Lower leg skin (tissue), 4 donors: Measurements from ENCODE around the gene WDR73. TPM values are rescaled to one million over a fixed set of nuclear protein-coding genes. Genes with fewer than 3 reads are reported as not detected.

Source experiments
- DNase-seq, 2 donors: peaks; one replicate each; pipeline ENCODE4 v3.0.0-alpha.2; 2019; ENCODE audit warnings: low spot score in 2 of 2
- H3K4me3 ChIP-seq: fragments of 200-600 bp; sonication (generic); 2 replicates; pipeline ENCODE4 v1.5.1; 2017; ENCODE audit warnings: mild to moderate bottlenecking, low read depth; ENCODE audit not compliant: poor library complexity, severe bottlenecking
- CTCF ChIP-seq, 3 donors: fragments of 450-650 bp; IDR thresholded peaks; one replicate each; pipeline ENCODE4 v1.5.1; 2016; ENCODE audit warnings: antibody characterized with exemption in 3 of 3, mild to moderate bottlenecking in 3 of 3, moderate library complexity in 2 of 3
- POLR2A ChIP-seq, 2 donors: fragments of 450-650 bp; IDR thresholded peaks; one replicate each; pipeline ENCODE4 v1.6.1; 2016 to 2017; ENCODE audit warnings: antibody characterized with exemption in 2 of 2, mild to moderate bottlenecking in 1 of 2, moderate library complexity in 1 of 2
- WGBS, 2 donors: methylation state at CpG; one replicate each; pipeline ENCODE4 v1.1.5; 2018; 5-methylcytosine and 5-hydroxymethylcytosine counted together
- intact Hi-C: fragments of 100-400 bp; cut with DNase I; formaldehyde crosslinking; loops from one replicate; pipeline ENCODE4 v1.15.0; 2023; ENCODE audit warnings: low total_unique reads
- total RNA-seq, 4 donors: library from RNA; depleted of rRNA; stranded (reverse); fragments of >200 nt; gene quantifications; one replicate each; pipeline ENCODE4 v1.1.0, GENCODE V29; 2016

The WDR73 gene
- total RNA-seq, 4 donors from 2014 or later: 10.0 to 26.5 (median 18.9) TPM

- 7 to 16% methylated on average over 6 of the region's 6 CpGs for WGBS, 2 donors
- TF ChIP-seq POLR2A (IDR thresholded peaks at IDR 0.05) (no peak), CTCF (IDR thresholded peaks at IDR 0.05) (no peak)
- intact Hi-C loops: no loop called here
These were observed 52.6 kb downstream of the WDR73 start for GRCh38 chr15:84601555-84601838.

GRCh38 chr15:84600687-84601554 is 53.2 kb downstream of the WDR73 start, which contains the start of gene ZSCAN2:
Gene ZSCAN2, plus strand, starts transcription at chr15:84601009. Its CDS starts 2,919 bp downstream, at chr15:84603928.
- TF ChIP-seq CTCF (IDR thresholded peaks at IDR 0.05) (no peak), POLR2A (IDR thresholded peaks at IDR 0.05) (no peak)
- peak within 1 kb of the TSS; percentile 72 for H3K4me3 ChIP-seq
- WGBS, 2 donors: 0 to 1% methylated on average over 25 to 38 of the region's 68 CpGs
- peak; percentile 95 to 99 for DNase-seq
- intact Hi-C loops: no loop called here

More at GRCh38 chr15:84601555-84601838, 52.6 kb downstream of the WDR73 start:
- H3K4me3 ChIP-seq: peak overlapping the region; percentile 72
- no peak for DNase-seq

- peak overlapping the region; percentile 72 for H3K4me3 ChIP-seq
- WGBS, 2 donors: 1% methylated on average over 20 of the region's 20 CpGs
- intact Hi-C loops: no loop called here
- TF ChIP-seq CTCF (IDR thresholded peaks at IDR 0.05): no peak
- TF ChIP-seq POLR2A (IDR thresholded peaks at IDR 0.05): no peak
- peak; percentile 91 to 98 for DNase-seq
These were observed 53.8 kb downstream of the WDR73 start for GRCh38 chr15:84600331-84600686.

DNA sequence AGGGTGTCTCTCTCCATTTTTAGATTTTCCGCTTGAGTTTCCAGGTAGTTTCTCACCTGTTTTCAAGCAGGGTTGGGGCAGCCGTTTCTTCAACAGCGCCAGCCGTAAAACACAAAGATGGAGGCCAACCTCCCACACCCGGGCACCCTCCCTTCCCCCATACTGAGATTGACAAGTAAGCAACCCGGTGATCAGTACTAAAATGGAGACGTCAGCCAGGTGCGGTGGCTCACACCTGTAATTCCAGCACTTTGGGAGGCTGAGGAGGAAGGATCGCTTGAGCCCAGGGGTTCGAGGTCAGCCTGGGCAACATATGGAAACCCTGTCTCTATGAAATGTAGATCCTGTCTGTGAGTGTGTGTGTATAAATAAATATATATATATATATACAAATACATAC is 54.2 kb downstream of the WDR73 start:
- intact Hi-C loops: no loop called here
- TF ChIP-seq POLR2A (IDR thresholded peaks at IDR 0.05) (no peak), CTCF (IDR thresholded peaks at IDR 0.05) (no peak)

GRCh38 chr15:84598993-84599392 is 55.1 kb downstream of the WDR73 start:
- H3K4me3 ChIP-seq: no peak overlapping the region
- intact Hi-C loops: no loop called here
- no peak for DNase-seq
- WGBS, 2 donors: 65 to 95% methylated on average over 1 of the region's 1 CpG
- TF ChIP-seq CTCF (IDR thresholded peaks at IDR 0.05) (no peak), POLR2A (IDR thresholded peaks at IDR 0.05) (no peak)

More for the DNA sequence above, 54.2 kb downstream of the WDR73 start:
- 70 to 71% methylated on average over 10 of the region's 10 CpGs for WGBS, 2 donors
- DNase-seq: no peak
- H3K4me3 ChIP-seq: no peak overlapping the region
